ENCODE results near the gene KNTC1. TPM values are rescaled to one million over a fixed set of nuclear protein-coding genes. Genes with fewer than 3 reads are reported as not detected.

The KNTC1 gene
- total and polyA plus RNA-seq, 7 donors = 3.0 to 14.4 (median 7.9) TPM

DNA sequence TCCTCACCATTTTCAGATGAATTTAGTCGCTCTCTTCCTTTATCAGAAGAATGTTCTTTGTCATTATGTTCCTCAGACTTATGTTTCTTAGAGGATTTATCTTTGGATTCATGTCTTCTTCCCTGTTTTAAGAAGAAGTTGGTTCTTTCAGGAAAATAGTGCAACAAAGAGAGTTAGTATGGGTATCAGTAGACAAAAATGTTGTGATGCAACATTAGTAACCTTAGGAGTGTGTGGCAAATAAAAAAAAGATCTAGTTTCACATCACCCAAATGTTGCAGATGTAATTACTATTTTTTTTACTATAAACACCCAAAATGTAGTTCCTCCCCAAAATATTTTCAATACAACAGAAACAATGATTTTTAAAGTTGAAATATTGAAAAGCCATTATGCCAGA is 8.1 kb upstream of the KNTC1 start:
- intact Hi-C loops (cut with DNase I) = no loop called here
- Histone ChIP-seq H3K27me3 (no peaks in the 10 kb centered on the region), H3K27ac (no peak overlapping the region), H3K4me1 (peaks cover 0 to 27% (median 24%) of the 10 kb centered on the region in 4 donors), H3K36me3 (peaks cover 50 to 85% (median 73%) of the 10 kb centered on the region in 4 donors), H3K4me3 (no peak overlapping the region), H3K9me3 (no peaks in the 10 kb centered on the region)
- no peak for DNase-seq
- 97 to 98% methylated on average over 1 of the region's 1 CpG for WGBS, 2 donors
- TF ChIP-seq CTCF (IDR thresholded peaks at IDR 0.05) (no peak), POLR2A (IDR thresholded peaks at IDR 0.05) (no peak), EP300 (IDR thresholded peaks at IDR 0.05) (no peak), POLR2AphosphoS5 (IDR thresholded peaks at IDR 0.05) (no peak)

DNA sequence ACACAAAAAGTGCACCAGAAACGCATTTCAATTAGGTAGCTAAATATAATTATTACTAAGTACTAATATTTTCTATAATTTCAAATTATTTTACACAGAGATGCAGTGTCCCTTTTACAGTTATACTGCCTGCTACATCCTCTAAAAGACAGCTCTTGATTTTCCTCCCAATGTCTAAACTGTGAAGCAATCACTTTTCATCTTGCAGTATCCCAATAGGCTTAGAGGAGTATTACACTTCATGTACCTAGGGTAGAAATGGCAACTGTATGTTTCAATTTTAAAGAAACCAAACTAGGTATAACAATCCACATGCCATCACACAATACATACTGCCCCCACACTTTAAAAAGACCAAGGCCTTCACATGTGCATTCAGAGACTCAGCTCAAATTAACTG is 7.6 kb upstream of the KNTC1 start:
- 92 to 93% methylated on average over 1 of the region's 1 CpG for WGBS, 2 donors
- Histone ChIP-seq H3K9me3 (no peaks in the 10 kb centered on the region), H3K27me3 (no peaks in the 10 kb centered on the region), H3K27ac (no peak overlapping the region), H3K4me3 (no peak overlapping the region), H3K4me1 (peaks cover 0 to 32% (median 29%) of the 10 kb centered on the region in 4 donors), H3K36me3 (peaks cover 50 to 80% (median 70%) of the 10 kb centered on the region in 4 donors)
- no peak for TF ChIP-seq EP300 (IDR thresholded peaks at IDR 0.05)
- TF ChIP-seq CTCF (IDR thresholded peaks at IDR 0.05) = no peak
- no peak for TF ChIP-seq POLR2AphosphoS5 (IDR thresholded peaks at IDR 0.05)
- no peak for TF ChIP-seq POLR2A (IDR thresholded peaks at IDR 0.05)
- no peak for DNase-seq
- intact Hi-C loops (cut with DNase I) = no loop called here

DNA sequence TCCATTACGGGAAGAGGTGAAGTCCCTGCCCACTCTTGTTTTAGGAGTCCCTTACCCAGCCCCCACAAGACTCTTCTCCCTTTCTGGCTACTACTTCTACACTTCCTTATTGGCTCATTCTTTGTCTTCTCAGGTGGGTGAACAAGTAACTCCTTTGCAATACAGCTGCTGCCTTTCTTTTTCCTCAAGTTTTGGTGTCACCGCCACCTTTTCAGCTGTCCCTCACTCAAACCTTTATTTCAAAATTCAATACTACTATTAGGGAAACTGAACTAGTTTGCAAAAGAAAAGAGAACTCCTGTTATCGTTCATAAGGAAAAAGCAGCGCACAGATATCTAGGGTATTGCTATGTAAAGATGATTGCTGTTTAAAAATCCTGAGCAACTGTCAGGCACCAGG is 6.4 kb upstream of the KNTC1 start:
- intact Hi-C loops (cut with DNase I) = loop anchor here (10.0 kb wide), 1 partner anchor 1084 kb away; the partner anchor contains the start of gene DDX55
- Histone ChIP-seq H3K4me3 (no peak overlapping the region), H3K36me3 (peaks cover 50 to 68% (median 62%) of the 10 kb centered on the region in 4 donors), H3K27me3 (no peaks in the 10 kb centered on the region), H3K9me3 (no peaks in the 10 kb centered on the region), H3K4me1 (peaks cover 0 to 41% (median 38%) of the 10 kb centered on the region in 4 donors), H3K27ac (no peak overlapping the region)
- DNase-seq = no peak
- no peak for TF ChIP-seq CTCF (IDR thresholded peaks at IDR 0.05)
- TF ChIP-seq EP300 (IDR thresholded peaks at IDR 0.05) = no peak
- no peak for TF ChIP-seq POLR2AphosphoS5 (IDR thresholded peaks at IDR 0.05)
- 93 to 96% methylated on average over 4 of the region's 4 CpGs for WGBS, 2 donors

DNA sequence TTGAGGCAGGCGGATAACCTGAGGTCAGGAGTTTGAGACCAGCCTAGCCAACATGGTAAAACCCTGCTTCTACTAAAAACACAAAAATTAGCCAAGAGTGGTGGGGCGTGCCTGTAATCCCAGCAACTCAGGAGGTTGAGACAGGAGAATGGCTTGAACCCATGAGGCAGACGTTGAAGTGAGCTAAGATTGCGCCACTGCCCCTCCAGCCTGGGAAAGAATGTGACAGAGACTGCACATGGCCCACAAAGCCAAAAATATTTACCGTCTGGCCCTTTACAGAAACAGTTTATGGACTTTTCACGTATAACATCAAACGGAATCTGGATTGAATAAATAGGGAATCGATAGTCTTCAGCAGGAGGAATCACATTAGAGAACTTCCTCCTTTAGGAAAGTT is 3.8 kb upstream of the KNTC1 start:
- 44 to 60% methylated on average over 8 of the region's 8 CpGs for whole genome bisulfite sequencing, 2 donors
- Histone ChIP-seq H3K27ac (peak overlapping the region; percentile 7 to 83 (median 75)), H3K4me1 (peaks cover 0 to 53% (median 49%) of the 10 kb centered on the region in 4 donors)

More for the DNA sequence above, 3.8 kb upstream of the KNTC1 start:
- DNase-seq = no peak
- Histone ChIP-seq H3K9me3 (no peaks in the 10 kb centered on the region), H3K27me3 (no peaks in the 10 kb centered on the region), H3K4me3 (peak overlapping the region in 2 of 4 donors; percentile 49 to 57), H3K36me3 (peaks cover 29 to 42% (median 36%) of the 10 kb centered on the region in 4 donors)
- intact Hi-C loops (cut with DNase I) = loop anchor here (10.0 kb wide), 1 partner anchor 1082 kb away; the partner anchor contains the start of gene DDX55
- TF ChIP-seq EP300 (IDR thresholded peaks at IDR 0.05) (no peak), POLR2A (IDR thresholded peaks at IDR 0.05) (no peak), POLR2AphosphoS5 (IDR thresholded peaks at IDR 0.05) (no peak), CTCF (IDR thresholded peaks at IDR 0.05) (no peak)
